Fibroblast of pulmonary artery (primary cell): ENCODE data around the gene MKRN2OS.

ENCODE experiments used
- DNase-seq: peaks from one replicate; pipeline ENCODE4 v3.0.0-alpha.2; 2010; ENCODE audit warnings: low read depth
- H3K4me3 ChIP-seq: replicated peaks from 2 replicates; pipeline ENCODE4 v1.5.1; 2011; ENCODE audit warnings: low read depth, mild to moderate bottlenecking, control low read depth, low read length, moderate library complexity
- CTCF ChIP-seq: IDR thresholded peaks from 2 replicates; pipeline ENCODE4 v1.5.1; 2011; ENCODE audit warnings: mild to moderate bottlenecking, control low read depth, low read length, inconsistent platforms; ENCODE audit errors: missing control alignments

Gene MKRN2OS

GRCh38 chr3:12495749-12496452, 49.4 kb downstream of the MKRN2OS start:
- DNase-seq = no peak
- peak; percentile 19 for TF ChIP-seq CTCF

GRCh38 chr3:12490547-12490946, 54.8 kb downstream of the MKRN2OS start:
- no peak for DNase-seq
- no peak for TF ChIP-seq CTCF
- H3K4me3 ChIP-seq = no peak overlapping the region

More at GRCh38 chr3:12495749-12496452, 49.4 kb downstream of the MKRN2OS start:
- no peak overlapping the region for H3K4me3 ChIP-seq

- TF ChIP-seq CTCF = no peak
- H3K4me3 ChIP-seq = no peak overlapping the region
- DNase-seq = peak; percentile 73
These were observed 55.5 kb downstream of the MKRN2OS start for GRCh38 chr3:12489832-12490231.
